ENCODE data around the gene INSYN2B. TPM values are rescaled to one million over a fixed set of nuclear protein-coding genes. Genes with fewer than 3 reads are reported as not detected.

The INSYN2B gene
- total RNA-seq, 1 experiment from 2014 or later: 0.19 TPM

GRCh38 chr5:169889572-169889971 is 90.7 kb downstream of the INSYN2B start:
- CTCF ChIA-PET: no interaction called here

GRCh38 chr5:169886677-169887076 is 93.6 kb downstream of the INSYN2B start:
- CTCF ChIA-PET: interaction anchor here (0.8 kb wide), 1 partner anchor 34 kb away, joined by 3 read pairs; no protein-coding TSS in a partner anchor
- H3K27me3 Mint-ChIP-seq (ENCODE audit: insufficient read depth, unreplicated experiment): no peaks in the 10 kb centered on the region

More at GRCh38 chr5:169889572-169889971, 90.7 kb downstream of the INSYN2B start:
- no peak overlapping the region for H3K27ac Mint-ChIP-seq (ENCODE audit: low read depth, unreplicated experiment)
- intact Hi-C loops (cut with micrococcal nuclease): no loop called here
- BruUV-seq (replicated peaks): no TSS peak
- TF ChIP-seq CTCF (IDR thresholded peaks at IDR 0.05; ENCODE audit: unreplicated experiment): no peak
- POLR2A ChIA-PET: no interaction called here
- H3K4me3 Mint-ChIP-seq (ENCODE audit: unreplicated experiment): no peak overlapping the region
- H3K27me3 Mint-ChIP-seq (ENCODE audit: insufficient read depth, unreplicated experiment): no peaks in the 10 kb centered on the region
- no peak for DNase-seq (ENCODE audit: unreplicated experiment)
- no peaks in the 10 kb centered on the region for H3K36me3 Mint-ChIP-seq (ENCODE audit: insufficient read depth, unreplicated experiment)
- no peaks in the 10 kb centered on the region for H3K4me1 Mint-ChIP-seq (ENCODE audit: insufficient read depth, unreplicated experiment)
- H3K9me3 Mint-ChIP-seq (ENCODE audit: unreplicated experiment): no peaks in the 10 kb centered on the region

GRCh38 chr5:169886033-169886432 is 94.3 kb downstream of the INSYN2B start:
- ChIA-PET CTCF (interaction anchor here (0.8 kb wide), 1 partner anchor 34 kb away, joined by 3 read pairs; no protein-coding TSS in a partner anchor), POLR2A (interaction anchor here (0.7 kb wide), 1 partner anchor 66 kb away, joined by 3 read pairs; no protein-coding TSS in a partner anchor)
- intact Hi-C loops (cut with micrococcal nuclease): no loop called here
- TF ChIP-seq CTCF (IDR thresholded peaks at IDR 0.05; ENCODE audit: unreplicated experiment): no peak
- no peak overlapping the region for H3K4me3 Mint-ChIP-seq (ENCODE audit: unreplicated experiment)
- H3K36me3 Mint-ChIP-seq (ENCODE audit: insufficient read depth, unreplicated experiment): no peaks in the 10 kb centered on the region
- H3K9me3 Mint-ChIP-seq (ENCODE audit: unreplicated experiment): no peaks in the 10 kb centered on the region
- H3K27ac Mint-ChIP-seq (ENCODE audit: low read depth, unreplicated experiment): no peak overlapping the region
- no peaks in the 10 kb centered on the region for H3K4me1 Mint-ChIP-seq (ENCODE audit: insufficient read depth, unreplicated experiment)
- DNase-seq (ENCODE audit: unreplicated experiment): no peak
- no peaks in the 10 kb centered on the region for H3K27me3 Mint-ChIP-seq (ENCODE audit: insufficient read depth, unreplicated experiment)
- no TSS peak for BruUV-seq (replicated peaks)

More at GRCh38 chr5:169886677-169887076, 93.6 kb downstream of the INSYN2B start:
- no peak overlapping the region for H3K4me3 Mint-ChIP-seq (ENCODE audit: unreplicated experiment)
- H3K27ac Mint-ChIP-seq (ENCODE audit: low read depth, unreplicated experiment): no peak overlapping the region
- H3K36me3 Mint-ChIP-seq (ENCODE audit: insufficient read depth, unreplicated experiment): no peaks in the 10 kb centered on the region
- no peaks in the 10 kb centered on the region for H3K4me1 Mint-ChIP-seq (ENCODE audit: insufficient read depth, unreplicated experiment)
- no peak for DNase-seq (ENCODE audit: unreplicated experiment)
- intact Hi-C loops (cut with micrococcal nuclease): no loop called here
- TF ChIP-seq CTCF (IDR thresholded peaks at IDR 0.05; ENCODE audit: unreplicated experiment): no peak
- POLR2A ChIA-PET: interaction anchor here (0.5 kb wide), 1 partner anchor 118 kb away, joined by 5 read pairs; no protein-coding TSS in a partner anchor
- BruUV-seq (replicated peaks): no TSS peak
- H3K9me3 Mint-ChIP-seq (ENCODE audit: unreplicated experiment): no peaks in the 10 kb centered on the region

- no peaks in the 10 kb centered on the region for H3K27me3 Mint-ChIP-seq (ENCODE audit: insufficient read depth, unreplicated experiment)
- H3K4me1 Mint-ChIP-seq (ENCODE audit: insufficient read depth, unreplicated experiment): no peaks in the 10 kb centered on the region
- H3K9me3 Mint-ChIP-seq (ENCODE audit: unreplicated experiment): no peaks in the 10 kb centered on the region
- no peak overlapping the region for H3K27ac Mint-ChIP-seq (ENCODE audit: low read depth, unreplicated experiment)
- no peak overlapping the region for H3K4me3 Mint-ChIP-seq (ENCODE audit: unreplicated experiment)
- TF ChIP-seq CTCF (IDR thresholded peaks at IDR 0.05; ENCODE audit: unreplicated experiment): no peak
- BruUV-seq (replicated peaks): no TSS peak
- H3K36me3 Mint-ChIP-seq (ENCODE audit: insufficient read depth, unreplicated experiment): no peaks in the 10 kb centered on the region
- CTCF ChIA-PET: interaction anchor here (0.9 kb wide), 2 partner anchors 98 to 176 kb away, joined by 3 to 4 read pairs; partner anchors contain the start of gene INSYN2B
- intact Hi-C loops (cut with micrococcal nuclease): no loop called here
- no peak for DNase-seq (ENCODE audit: unreplicated experiment)
- POLR2A ChIA-PET: interaction anchor here (0.7 kb wide), 1 partner anchor 15 kb away, joined by 4 read pairs; no protein-coding TSS in a partner anchor
Measured at GRCh38 chr5:169881702-169882303, 98.5 kb downstream of the INSYN2B start.

Data from MCF 10A (cell line).